Skeletal muscle tissue (tissue), 4 donors: ENCODE measurements around the gene DNAAF3. TPM values are rescaled to one million over a fixed set of nuclear protein-coding genes. Genes with fewer than 3 reads are reported as not detected.

Experiments used
- H3K27ac ChIP-seq: one replicate; pipeline ENCODE4 v1.7.0; 2013; ENCODE audit warnings: mild to moderate bottlenecking, low read depth, low read length, inconsistent platforms
- H3K27me3 ChIP-seq, 3 donors: one replicate each; pipeline ENCODE4 v1.7.0; 2013; ENCODE audit warnings: low read length in 3 of 3; ENCODE audit not compliant: control insufficient read depth in 3 of 3, insufficient read depth in 3 of 3
- H3K36me3 ChIP-seq, 3 donors: one replicate each; pipeline ENCODE4 v1.7.0; 2013; ENCODE audit warnings: low read length in 3 of 3; ENCODE audit not compliant: control insufficient read depth in 3 of 3, insufficient read depth in 3 of 3
- H3K4me1 ChIP-seq, 3 donors: one replicate each; pipeline ENCODE4 v1.7.0; 2013; ENCODE audit warnings: low read length in 3 of 3, mild to moderate bottlenecking in 3 of 3; ENCODE audit not compliant: control insufficient read depth in 3 of 3, insufficient read depth in 3 of 3
- H3K4me3 ChIP-seq, 3 donors: one replicate each; pipeline ENCODE4 v1.7.0; 2013; ENCODE audit warnings: low read length in 3 of 3
- H3K9ac ChIP-seq, 3 donors: one replicate each; pipeline ENCODE4 v1.7.0; 2013; ENCODE audit warnings: low read length in 3 of 3, mild to moderate bottlenecking in 3 of 3, moderate library complexity in 2 of 3, low read depth in 1 of 3
- H3K9me3 ChIP-seq, 3 donors: one replicate each; pipeline ENCODE4 v1.7.0; 2013; ENCODE audit warnings: low read length in 3 of 3; ENCODE audit not compliant: control insufficient read depth in 3 of 3
- total RNA-seq: library from RNA; depleted of rRNA; stranded (reverse); fragments of >200 nt; gene quantifications from one replicate; pipeline ENCODE4 v1.2.3, GENCODE V29; 2014
- donor health status: Osteomylitis.

DNAAF3 gene
- total RNA-seq, 1 donor from 2014 or later = not detected

DNA sequence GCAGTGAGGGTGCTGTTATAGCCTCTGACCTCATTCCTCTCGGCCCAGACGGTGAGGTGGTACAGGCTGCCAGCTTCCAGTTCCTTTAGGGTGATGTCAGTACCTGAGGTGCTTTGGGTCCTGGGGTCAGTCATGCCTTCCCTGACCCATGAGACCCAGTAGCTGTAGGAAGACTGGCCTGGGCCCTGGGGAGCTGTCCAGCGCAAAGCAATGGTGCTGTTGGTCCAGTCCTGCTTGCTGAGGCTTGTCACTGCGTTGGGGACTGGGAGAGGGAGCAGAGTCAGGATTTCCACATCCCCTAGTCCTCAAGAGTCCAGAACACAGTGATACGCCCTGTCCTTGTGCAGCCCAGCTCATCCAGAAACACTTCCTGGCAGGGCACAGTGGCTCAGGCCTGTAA lies 32.2 kb upstream of the DNAAF3 start:
- H3K9ac ChIP-seq = no peak overlapping the region
- no peak overlapping the region for H3K4me3 ChIP-seq
- peaks cover 0 to 15% (median 9%) of the 10 kb centered on the region in 3 donors for H3K27me3 ChIP-seq
- H3K36me3 ChIP-seq = no peaks in the 10 kb centered on the region
- no peaks in the 10 kb centered on the region for H3K9me3 ChIP-seq
- H3K4me1 ChIP-seq = no peaks in the 10 kb centered on the region
- no peak overlapping the region for H3K27ac ChIP-seq

- Histone ChIP-seq H3K27ac (no peak overlapping the region), H3K4me3 (no peak overlapping the region), H3K9me3 (no peaks in the 10 kb centered on the region), H3K36me3 (no peaks in the 10 kb centered on the region), H3K9ac (no peak overlapping the region), H3K27me3 (peaks cover 0 to 15% (median 8%) of the 10 kb centered on the region in 3 donors), H3K4me1 (no peaks in the 10 kb centered on the region)
Measured at GRCh38 chr19:55197528-55197927, 31.1 kb upstream of the DNAAF3 start.

GRCh38 chr19:55196803-55197202 lies 30.4 kb upstream of the DNAAF3 start:
- H3K27me3 ChIP-seq = peaks cover 0 to 15% (median 8%) of the 10 kb centered on the region in 3 donors
- H3K36me3 ChIP-seq = no peaks in the 10 kb centered on the region

DNA sequence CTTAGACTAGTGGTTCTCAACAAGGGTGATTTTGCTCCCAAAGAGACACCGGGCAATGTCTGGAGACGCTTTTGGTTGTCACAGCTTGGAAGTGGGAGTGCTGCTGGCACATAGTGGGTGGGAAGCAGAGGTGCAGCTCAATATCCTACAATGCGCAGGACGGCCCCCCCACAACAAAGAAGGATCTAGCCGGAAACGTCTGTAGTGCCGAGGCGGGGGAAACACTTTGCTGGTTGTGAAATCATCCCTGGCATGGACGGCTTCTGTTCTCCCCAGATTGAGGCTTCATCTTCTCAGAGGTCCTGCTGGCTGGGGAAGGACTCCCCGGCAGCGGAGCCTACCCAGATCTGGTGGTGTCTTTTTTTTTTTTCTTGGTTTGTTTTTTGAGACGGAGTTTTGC lies 27.1 kb upstream of the DNAAF3 start:
- no peak overlapping the region for H3K4me3 ChIP-seq
- H3K9ac ChIP-seq = no peak overlapping the region
- no peaks in the 10 kb centered on the region for H3K9me3 ChIP-seq
- no peaks in the 10 kb centered on the region for H3K4me1 ChIP-seq
- peaks cover 0 to 14% (median 8%) of the 10 kb centered on the region in 3 donors for H3K27me3 ChIP-seq
- no peaks in the 10 kb centered on the region for H3K36me3 ChIP-seq
- H3K27ac ChIP-seq = no peak overlapping the region

More at GRCh38 chr19:55196803-55197202, 30.4 kb upstream of the DNAAF3 start:
- no peak overlapping the region for H3K4me3 ChIP-seq
- H3K9me3 ChIP-seq = no peaks in the 10 kb centered on the region
- no peak overlapping the region for H3K27ac ChIP-seq
- no peak overlapping the region for H3K9ac ChIP-seq
- no peaks in the 10 kb centered on the region for H3K4me1 ChIP-seq

GRCh38 chr19:55189403-55189835 lies 23.0 kb upstream of the DNAAF3 start:
- no peak overlapping the region for H3K4me3 ChIP-seq
- no peak overlapping the region for H3K27ac ChIP-seq
- no peaks in the 10 kb centered on the region for H3K36me3 ChIP-seq
- H3K9me3 ChIP-seq = no peaks in the 10 kb centered on the region
- H3K9ac ChIP-seq = no peak overlapping the region
- H3K4me1 ChIP-seq = no peaks in the 10 kb centered on the region
- H3K27me3 ChIP-seq = peaks cover 11 to 24% (median 21%) of the 10 kb centered on the region in 3 donors

DNA sequence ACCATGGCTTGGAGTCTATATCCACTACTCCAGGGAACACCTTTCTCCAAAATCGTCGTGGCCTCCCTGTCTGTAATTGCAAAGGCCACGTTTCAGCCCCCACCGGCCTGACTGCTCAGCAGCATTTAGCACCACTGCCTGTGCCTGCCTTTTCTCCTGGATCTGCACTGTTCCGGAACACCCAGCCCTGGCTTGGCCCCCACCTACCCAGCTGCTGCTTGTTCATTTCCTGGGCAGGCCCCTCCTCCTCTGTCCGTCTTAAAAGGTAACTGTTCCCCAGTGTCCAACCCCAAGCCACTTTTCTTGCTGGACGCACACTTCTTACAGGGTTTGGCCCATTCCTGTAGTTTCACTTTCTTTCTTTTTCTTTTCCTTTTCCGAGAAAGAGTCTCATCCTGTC lies 22.2 kb upstream of the DNAAF3 start:
- H3K9me3 ChIP-seq = no peaks in the 10 kb centered on the region
- no peak overlapping the region for H3K4me3 ChIP-seq
- H3K36me3 ChIP-seq = no peaks in the 10 kb centered on the region
- no peaks in the 10 kb centered on the region for H3K4me1 ChIP-seq
- H3K27ac ChIP-seq = no peak overlapping the region
- H3K27me3 ChIP-seq = peaks cover 11 to 24% (median 23%) of the 10 kb centered on the region in 3 donors
- H3K9ac ChIP-seq = no peak overlapping the region

- H3K4me1 ChIP-seq = no peaks in the 10 kb centered on the region
- peaks cover 22 to 38% (median 28%) of the 10 kb centered on the region in 3 donors for H3K27me3 ChIP-seq
- H3K27ac ChIP-seq = no peak overlapping the region
- H3K9me3 ChIP-seq = no peaks in the 10 kb centered on the region
- H3K9ac ChIP-seq = no peak overlapping the region
- H3K36me3 ChIP-seq = no peaks in the 10 kb centered on the region
- H3K4me3 ChIP-seq = no peak overlapping the region
Measured at GRCh38 chr19:55186080-55186479, 19.7 kb upstream of the DNAAF3 start.

DNA sequence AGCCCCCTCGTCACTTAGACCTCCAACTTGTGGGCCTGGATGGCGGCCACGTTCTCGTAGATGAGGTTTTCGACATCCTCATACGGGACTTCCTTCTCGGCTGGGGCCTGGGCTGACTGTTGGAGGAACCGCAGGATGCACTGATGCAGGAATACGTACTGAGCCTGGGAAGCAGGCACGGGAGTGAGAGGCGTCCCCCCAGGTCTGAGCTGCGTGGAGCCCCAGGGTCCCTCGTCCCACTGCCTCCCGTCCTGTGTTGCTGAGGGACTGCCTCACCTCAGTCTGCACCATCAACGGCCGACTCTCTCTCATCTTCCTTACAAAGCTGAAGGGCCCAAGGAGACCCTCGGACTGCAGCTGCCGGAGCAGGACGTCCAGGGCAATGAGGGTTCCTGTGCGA lies 15.3 kb upstream of the DNAAF3 start:
- H3K4me3 ChIP-seq = no peak overlapping the region
- H3K9ac ChIP-seq = no peak overlapping the region
- peaks cover 5 to 7% (median 7%) of the 10 kb centered on the region in 3 donors for H3K4me1 ChIP-seq
- no peaks in the 10 kb centered on the region for H3K36me3 ChIP-seq
- H3K27ac ChIP-seq = no peak overlapping the region
- H3K9me3 ChIP-seq = no peaks in the 10 kb centered on the region
- H3K27me3 ChIP-seq = peaks cover 61 to 80% (median 63%) of the 10 kb centered on the region in 3 donors

- Histone ChIP-seq H3K36me3 (no peaks in the 10 kb centered on the region), H3K4me3 (peak within 1 kb of the TSS; percentile 46 to 64 (median 58)), H3K4me1 (peaks cover 5 to 7% (median 7%) of the 10 kb centered on the region in 3 donors), H3K9me3 (no peaks in the 10 kb centered on the region), H3K9ac (no peak within 1 kb of the TSS), H3K27me3 (peaks cover 69 to 82% (median 74%) of the 10 kb centered on the region in 3 donors), H3K27ac (no peak within 1 kb of the TSS)
Measured at GRCh38 chr19:55179606-55180484, 13.4 kb upstream of the DNAAF3 start, which contains the start of gene SYT5. Gene SYT5, minus strand, starts transcription at chr19:55180289. Its CDS starts 1,248 bp downstream, at chr19:55179041.
